Spinal cord (tissue), 10 donors: Measurements from ENCODE around the gene ADAM30. TPM values are rescaled to one million over a fixed set of nuclear protein-coding genes. Genes with fewer than 3 reads are reported as not detected.

Experiments used
- DNase-seq, 6 donors: peaks; one replicate each; pipeline versions ENCODE4 v3.0.0 to v3.0.0-alpha.2; 2013 to 2015; ENCODE audit warnings: low spot score in 6 of 6, low read depth in 4 of 6
- H3K27ac ChIP-seq: one replicate; pipeline ENCODE4 v1.5.1; 2013; ENCODE audit warnings: low read depth, low read length, control low read depth
- H3K27me3 ChIP-seq: one replicate; pipeline ENCODE4 v1.6.1; 2013; ENCODE audit warnings: low read length; ENCODE audit not compliant: control insufficient read depth, insufficient read depth
- H3K36me3 ChIP-seq: one replicate; pipeline ENCODE4 v1.6.1; 2013; ENCODE audit warnings: low read length; ENCODE audit not compliant: control insufficient read depth, insufficient read depth
- H3K4me1 ChIP-seq: one replicate; pipeline ENCODE4 v1.6.1; 2013; ENCODE audit warnings: low read length; ENCODE audit not compliant: control insufficient read depth, insufficient read depth
- H3K4me3 ChIP-seq: one replicate; pipeline ENCODE4 v1.5.1; 2013; ENCODE audit warnings: low read depth, low read length, control low read depth
- H3K9me3 ChIP-seq: one replicate; pipeline ENCODE4 v1.6.1; 2013; ENCODE audit warnings: low read length; ENCODE audit not compliant: control insufficient read depth, insufficient read depth
- WGBS: methylation state at CpG from one replicate; pipeline ENCODE4 v1.1.5; 2013; ENCODE audit warnings: missing lambda C conversion rate; ENCODE audit not compliant: insufficient coverage; 5-methylcytosine and 5-hydroxymethylcytosine counted together
- polyA plus RNA-seq, 2 donors: library from polyadenylated mRNA; unstranded; fragments of 120-200 nt; gene quantifications; one replicate each; pipeline ENCODE4 v1.2.1, GENCODE V29; 2013; ENCODE audit not compliant: insufficient read length in 2 of 2
- total RNA-seq, 2 donors: library from RNA; depleted of rRNA in 1 of 2; stranded (reverse); fragments of 120-200 nt in 1 of 2; fragments of >200 nt in 1 of 2; gene quantifications; one replicate each; pipeline versions ENCODE4 v1.2.3 to v1.2.4, GENCODE V29; 2013 to 2014
- donor health status: healthy.

Gene ADAM30
- total and polyA plus RNA-seq, 4 donors = not detected

GRCh38 chr1:119910618-119911017, 14.3 kb upstream of the ADAM30 start:
- Histone ChIP-seq H3K27me3 (no peaks in the 10 kb centered on the region), H3K27ac (no peak overlapping the region), H3K4me3 (no peak overlapping the region), H3K9me3 (no peaks in the 10 kb centered on the region), H3K4me1 (no peaks in the 10 kb centered on the region), H3K36me3 (peaks cover 6% of the 10 kb centered on the region)
- DNase-seq = no peak
- WGBS = 66% methylated on average over 2 of the region's 4 CpGs

- 36% methylated on average over 4 of the region's 9 CpGs for WGBS
- no peak for DNase-seq
- H3K4me1 ChIP-seq = no peaks in the 10 kb centered on the region
- H3K4me3 ChIP-seq = no peak overlapping the region
- no peaks in the 10 kb centered on the region for H3K27me3 ChIP-seq
- no peak overlapping the region for H3K27ac ChIP-seq
- H3K36me3 ChIP-seq = peaks cover under 1% of the 10 kb centered on the region
- H3K9me3 ChIP-seq = no peaks in the 10 kb centered on the region
Observed at GRCh38 chr1:119909890-119910596, 13.7 kb upstream of the ADAM30 start.

- no peak overlapping the region for H3K27ac ChIP-seq
- no peaks in the 10 kb centered on the region for H3K27me3 ChIP-seq
- H3K9me3 ChIP-seq = no peaks in the 10 kb centered on the region
- DNase-seq = peak in 2 of 6 donors; percentile 3 to 54
- H3K4me3 ChIP-seq = no peak overlapping the region
- no peaks in the 10 kb centered on the region for H3K36me3 ChIP-seq
- 88% methylated on average over 3 of the region's 3 CpGs for WGBS
- H3K4me1 ChIP-seq = no peaks in the 10 kb centered on the region
Observed at GRCh38 chr1:119908661-119909060, 12.3 kb upstream of the ADAM30 start.

- Histone ChIP-seq H3K4me3 (no peak overlapping the region), H3K9me3 (no peaks in the 10 kb centered on the region)
- 97% methylated on average over 3 of the region's 4 CpGs for WGBS
Observed at GRCh38 chr1:119906927-119907652, 10.8 kb upstream of the ADAM30 start.

GRCh38 chr1:119903443-119903835, 7.1 kb upstream of the ADAM30 start:
- no peaks in the 10 kb centered on the region for H3K27me3 ChIP-seq
- H3K9me3 ChIP-seq = no peaks in the 10 kb centered on the region
- H3K27ac ChIP-seq = no peak overlapping the region
- no peaks in the 10 kb centered on the region for H3K36me3 ChIP-seq
- no peak for DNase-seq
- H3K4me1 ChIP-seq = no peaks in the 10 kb centered on the region
- no peak overlapping the region for H3K4me3 ChIP-seq

More at GRCh38 chr1:119906927-119907652, 10.8 kb upstream of the ADAM30 start:
- H3K36me3 ChIP-seq = no peaks in the 10 kb centered on the region
- H3K27me3 ChIP-seq = no peaks in the 10 kb centered on the region
- DNase-seq = no peak
- H3K4me1 ChIP-seq = no peaks in the 10 kb centered on the region
- H3K27ac ChIP-seq = no peak overlapping the region

- H3K9me3 ChIP-seq = no peaks in the 10 kb centered on the region
- no peak for DNase-seq
- no peaks in the 10 kb centered on the region for H3K36me3 ChIP-seq
- no peaks in the 10 kb centered on the region for H3K27me3 ChIP-seq
- H3K4me1 ChIP-seq = no peaks in the 10 kb centered on the region
- H3K27ac ChIP-seq = no peak overlapping the region
- H3K4me3 ChIP-seq = no peak overlapping the region
- WGBS = 97% methylated on average over 2 of the region's 4 CpGs
Observed at GRCh38 chr1:119902775-119903442, 6.6 kb upstream of the ADAM30 start.

GRCh38 chr1:119898981-119899720, 2.8 kb upstream of the ADAM30 start:
- WGBS = no CpG with 5 or more reads among the region's 3 CpGs
- H3K4me3 ChIP-seq = no peak overlapping the region
- no peaks in the 10 kb centered on the region for H3K4me1 ChIP-seq
- no peaks in the 10 kb centered on the region for H3K9me3 ChIP-seq
- no peak overlapping the region for H3K27ac ChIP-seq
- no peaks in the 10 kb centered on the region for H3K36me3 ChIP-seq
- no peaks in the 10 kb centered on the region for H3K27me3 ChIP-seq
- peak in 1 of 6 donors; percentile 10 for DNase-seq

- Histone ChIP-seq H3K4me3 (no peak overlapping the region), H3K36me3 (no peaks in the 10 kb centered on the region), H3K27ac (no peak overlapping the region), H3K4me1 (no peaks in the 10 kb centered on the region), H3K9me3 (no peaks in the 10 kb centered on the region), H3K27me3 (no peaks in the 10 kb centered on the region)
- WGBS = 59% methylated on average over 2 of the region's 2 CpGs
- DNase-seq = no peak
Observed at GRCh38 chr1:119898530-119898929, 2.2 kb upstream of the ADAM30 start.

GRCh38 chr1:119895102-119895501, 1.2 kb downstream of the ADAM30 start:
- no peaks in the 10 kb centered on the region for H3K4me1 ChIP-seq
- no peaks in the 10 kb centered on the region for H3K27me3 ChIP-seq
- no peak overlapping the region for H3K27ac ChIP-seq
- no peak for DNase-seq
- H3K4me3 ChIP-seq = no peak overlapping the region
- no CpG with 5 or more reads among the region's 4 CpGs for WGBS
- no peaks in the 10 kb centered on the region for H3K9me3 ChIP-seq
- H3K36me3 ChIP-seq = no peaks in the 10 kb centered on the region
